HG03457 (cell line): Measurements from ENCODE around the gene IL10RB.
"Not testable (repeated sequence)": the region's sequence is repeated elsewhere in the genome, so short reads cannot be mapped to it uniquely, and the experiment has no call there.

Experiments
- ATAC-seq: cut with Tn5 transposase; IDR thresholded peaks from one replicate; pipeline ENCODE4 v1.9.1; 2021; ENCODE audit warnings: moderate number of reproducible peaks; ENCODE audit not compliant: unreplicated experiment

Gene IL10RB

GRCh38 chr21:33300701-33301631, 34.8 kb downstream of the IL10RB start:
- no peak for ATAC-seq

- no peak for ATAC-seq
Observed at GRCh38 chr21:33301632-33302002, 35.5 kb downstream of the IL10RB start.

GRCh38 chr21:33302055-33302454, 35.9 kb downstream of the IL10RB start:
- no peak for ATAC-seq

- ATAC-seq = no peak
Observed at GRCh38 chr21:33302796-33303195, 36.6 kb downstream of the IL10RB start.

- no peak for ATAC-seq
Observed at GRCh38 chr21:33305344-33305671, 39.1 kb downstream of the IL10RB start.

GRCh38 chr21:33305938-33306337, 39.8 kb downstream of the IL10RB start:
- ATAC-seq = no peak

- peak; percentile 68 for ATAC-seq
Observed at GRCh38 chr21:33308586-33309490, 42.7 kb downstream of the IL10RB start.

GRCh38 chr21:33309778-33310177, 43.6 kb downstream of the IL10RB start:
- ATAC-seq = no peak

- ATAC-seq = no peak
Observed at GRCh38 chr21:33312121-33312520, 46.0 kb downstream of the IL10RB start.

- no peak for ATAC-seq
Observed at GRCh38 chr21:33313183-33313582, 47.0 kb downstream of the IL10RB start.

GRCh38 chr21:33313611-33314010, 47.4 kb downstream of the IL10RB start:
- no peak for ATAC-seq

GRCh38 chr21:33314111-33314510, 47.9 kb downstream of the IL10RB start:
- ATAC-seq = no peak

- no peak for ATAC-seq
Observed at GRCh38 chr21:33315946-33316710, 50.0 kb downstream of the IL10RB start.

GRCh38 chr21:33317145-33317544, 51.0 kb downstream of the IL10RB start:
- no peak for ATAC-seq

- no peak for ATAC-seq
Observed at GRCh38 chr21:33317786-33318486, 51.8 kb downstream of the IL10RB start.

- not testable (repeated sequence) for ATAC-seq
Observed at GRCh38 chr21:33321005-33321404, 54.8 kb downstream of the IL10RB start.

GRCh38 chr21:33323610-33324009, 57.4 kb downstream of the IL10RB start:
- ATAC-seq = not testable (repeated sequence)

- peak; percentile 50 for ATAC-seq
Observed at GRCh38 chr21:33324291-33325221, 58.4 kb downstream of the IL10RB start, which contains the start of gene IFNAR1. IFNAR1 (plus strand) TSS chr21:33324970; CDS start chr21:33325056, 86 bp downstream.
